GM18519 (cell line): ENCODE results near the gene UGT1A3.

ENCODE experiments used
- ATAC-seq: cut with Tn5 transposase; IDR thresholded peaks from one replicate; pipeline ENCODE4 v1.9.1; 2021; ENCODE audit warnings: mild to moderate bottlenecking, moderate library complexity; ENCODE audit not compliant: unreplicated experiment, low FRiP score

Gene UGT1A3

GRCh38 chr2:233756429-233757081 is 27.7 kb downstream of the UGT1A3 start:
- ATAC-seq = no peak

- ATAC-seq = no peak
Observed at GRCh38 chr2:233758141-233758540, 29.3 kb downstream of the UGT1A3 start.

- ATAC-seq = no peak
Observed at GRCh38 chr2:233758849-233759248, 30.0 kb downstream of the UGT1A3 start.

- ATAC-seq = no peak
Observed at GRCh38 chr2:233760043-233760442, 31.2 kb downstream of the UGT1A3 start, which contains the start of gene UGT1A1. UGT1A1 (plus strand) TSS chr2:233760270; CDS start chr2:233760288, 18 bp downstream.

GRCh38 chr2:233761040-233761769 is 32.4 kb downstream of the UGT1A3 start:
- ATAC-seq = no peak

DNA sequence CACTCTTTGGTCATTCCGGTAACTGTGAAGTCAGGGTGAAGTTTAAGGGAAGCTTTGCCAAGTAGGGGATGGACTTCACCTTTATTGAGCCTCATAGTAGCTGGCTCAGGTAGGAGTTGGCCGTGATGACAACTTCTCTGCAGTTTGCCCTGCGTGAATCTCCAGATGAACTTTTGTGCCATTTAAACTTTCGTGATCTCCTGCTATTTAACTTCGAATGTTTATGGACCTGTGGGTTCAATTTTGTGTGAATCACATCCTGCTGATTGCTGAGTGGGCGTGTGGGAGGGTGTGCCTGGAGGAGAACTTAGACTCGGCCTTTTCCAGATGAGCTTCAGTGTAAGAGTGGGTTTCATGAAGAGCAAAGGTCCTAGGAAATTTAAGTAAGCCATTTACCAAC is 35.4 kb downstream of the UGT1A3 start:
- no peak for ATAC-seq

DNA sequence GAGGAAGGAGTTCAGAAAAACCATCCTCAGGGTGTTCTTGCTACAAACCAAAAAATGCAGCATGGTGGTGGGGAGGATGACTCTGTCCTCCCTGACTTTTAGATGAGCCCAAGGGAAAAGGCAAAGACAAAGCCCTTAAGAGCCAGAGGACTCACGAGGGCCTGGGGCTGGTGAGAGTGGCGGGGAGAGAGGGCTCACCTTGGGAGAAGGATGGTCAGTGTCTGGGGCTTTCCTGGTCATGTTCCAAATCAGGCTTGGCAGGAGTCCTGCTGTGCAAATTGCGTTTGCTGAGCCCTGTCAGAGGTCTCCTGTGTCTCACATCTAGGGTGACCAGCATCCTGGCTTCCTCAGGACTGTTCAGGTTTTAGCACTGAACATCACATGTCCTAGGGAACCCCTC is 35.9 kb downstream of the UGT1A3 start:
- no peak for ATAC-seq

GRCh38 chr2:233766416-233766815 is 37.6 kb downstream of the UGT1A3 start:
- no peak for ATAC-seq

DNA sequence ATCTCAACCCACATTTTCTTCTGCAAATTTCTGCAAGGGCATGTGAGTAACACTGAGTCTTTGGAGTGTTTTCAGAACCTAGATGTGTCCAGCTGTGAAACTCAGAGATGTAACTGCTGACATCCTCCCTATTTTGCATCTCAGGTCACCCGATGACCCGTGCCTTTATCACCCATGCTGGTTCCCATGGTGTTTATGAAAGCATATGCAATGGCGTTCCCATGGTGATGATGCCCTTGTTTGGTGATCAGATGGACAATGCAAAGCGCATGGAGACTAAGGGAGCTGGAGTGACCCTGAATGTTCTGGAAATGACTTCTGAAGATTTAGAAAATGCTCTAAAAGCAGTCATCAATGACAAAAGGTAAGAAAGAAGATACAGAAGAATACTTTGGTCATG is 39.2 kb downstream of the UGT1A3 start:
- ATAC-seq = no peak

DNA sequence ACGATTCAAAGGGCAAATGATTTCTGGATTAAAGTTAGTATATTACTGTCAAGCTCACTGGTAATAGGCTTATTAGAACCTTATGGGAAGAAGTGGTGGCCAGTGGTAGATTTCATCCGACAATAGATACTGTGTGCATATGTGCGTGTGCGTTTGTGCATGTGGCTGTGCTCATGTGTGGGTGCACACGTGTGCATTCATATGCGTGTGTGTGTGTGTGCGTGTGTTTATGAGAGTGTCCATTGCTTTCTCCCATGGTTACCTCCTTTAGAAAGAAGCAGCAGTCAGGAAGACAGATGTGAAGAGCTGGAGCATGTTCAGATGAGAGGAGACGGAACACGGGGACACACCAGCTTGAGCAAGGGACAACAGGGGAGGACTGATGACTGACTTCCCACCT is 40.4 kb downstream of the UGT1A3 start:
- ATAC-seq = no peak

DNA sequence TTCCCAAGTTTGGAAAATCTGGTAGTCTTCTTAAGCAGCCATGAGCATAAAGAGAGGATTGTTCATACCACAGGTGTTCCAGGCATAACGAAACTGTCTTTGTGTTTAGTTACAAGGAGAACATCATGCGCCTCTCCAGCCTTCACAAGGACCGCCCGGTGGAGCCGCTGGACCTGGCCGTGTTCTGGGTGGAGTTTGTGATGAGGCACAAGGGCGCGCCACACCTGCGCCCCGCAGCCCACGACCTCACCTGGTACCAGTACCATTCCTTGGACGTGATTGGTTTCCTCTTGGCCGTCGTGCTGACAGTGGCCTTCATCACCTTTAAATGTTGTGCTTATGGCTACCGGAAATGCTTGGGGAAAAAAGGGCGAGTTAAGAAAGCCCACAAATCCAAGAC is 43.3 kb downstream of the UGT1A3 start:
- ATAC-seq = no peak

- no peak for ATAC-seq
Observed at GRCh38 chr2:233772583-233772982, 43.7 kb downstream of the UGT1A3 start.

DNA sequence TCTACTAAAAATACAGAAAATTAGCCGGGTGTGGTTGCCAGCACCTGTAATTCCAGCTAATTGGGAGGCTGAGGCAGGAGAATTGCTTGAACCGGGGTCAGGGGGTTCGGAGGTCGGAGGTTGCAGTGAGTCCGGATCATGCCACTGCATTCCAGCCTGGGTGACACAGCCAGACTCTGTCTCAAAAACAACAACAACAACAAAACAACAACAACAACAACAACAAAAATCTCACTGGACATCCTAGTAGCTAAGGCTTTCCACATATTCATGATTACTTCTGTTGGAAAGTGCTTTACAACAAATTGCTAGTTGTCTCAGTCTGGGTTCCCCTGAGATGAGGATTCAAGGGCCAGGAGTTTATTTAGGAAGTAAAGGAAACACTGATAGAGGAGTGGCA is 45.0 kb downstream of the UGT1A3 start:
- ATAC-seq = no peak

GRCh38 chr2:233775414-233775813 is 46.6 kb downstream of the UGT1A3 start:
- no peak for ATAC-seq

GRCh38 chr2:233778030-233778429 is 49.2 kb downstream of the UGT1A3 start, which contains the start of gene MROH2A:
MROH2A (plus strand) TSS chr2:233778330; CDS start chr2:233779359, 1,029 bp downstream.
- no peak for ATAC-seq

- no peak for ATAC-seq
Observed at GRCh38 chr2:233779722-233780121, 50.9 kb downstream of the UGT1A3 start.

DNA sequence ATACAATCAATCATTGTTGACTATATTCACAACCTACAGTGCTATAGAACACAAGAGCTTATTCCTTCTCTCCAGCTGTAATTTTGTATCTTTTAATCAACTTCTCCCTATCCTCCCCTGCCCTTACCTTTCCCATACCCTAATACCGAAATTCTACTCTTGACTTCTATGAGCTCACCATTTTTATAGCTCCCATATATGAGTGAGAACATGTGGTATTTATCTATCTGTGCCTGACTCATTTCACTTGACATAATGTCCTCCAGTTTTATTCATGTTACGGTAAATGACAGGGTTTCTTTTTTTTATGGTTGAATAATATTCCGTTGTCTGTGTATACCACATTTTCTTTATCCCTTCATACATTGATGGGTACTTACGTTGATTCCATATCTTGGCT is 51.9 kb downstream of the UGT1A3 start:
- ATAC-seq = no peak

GRCh38 chr2:233789554-233789953 is 60.7 kb downstream of the UGT1A3 start:
- ATAC-seq = no peak

DNA sequence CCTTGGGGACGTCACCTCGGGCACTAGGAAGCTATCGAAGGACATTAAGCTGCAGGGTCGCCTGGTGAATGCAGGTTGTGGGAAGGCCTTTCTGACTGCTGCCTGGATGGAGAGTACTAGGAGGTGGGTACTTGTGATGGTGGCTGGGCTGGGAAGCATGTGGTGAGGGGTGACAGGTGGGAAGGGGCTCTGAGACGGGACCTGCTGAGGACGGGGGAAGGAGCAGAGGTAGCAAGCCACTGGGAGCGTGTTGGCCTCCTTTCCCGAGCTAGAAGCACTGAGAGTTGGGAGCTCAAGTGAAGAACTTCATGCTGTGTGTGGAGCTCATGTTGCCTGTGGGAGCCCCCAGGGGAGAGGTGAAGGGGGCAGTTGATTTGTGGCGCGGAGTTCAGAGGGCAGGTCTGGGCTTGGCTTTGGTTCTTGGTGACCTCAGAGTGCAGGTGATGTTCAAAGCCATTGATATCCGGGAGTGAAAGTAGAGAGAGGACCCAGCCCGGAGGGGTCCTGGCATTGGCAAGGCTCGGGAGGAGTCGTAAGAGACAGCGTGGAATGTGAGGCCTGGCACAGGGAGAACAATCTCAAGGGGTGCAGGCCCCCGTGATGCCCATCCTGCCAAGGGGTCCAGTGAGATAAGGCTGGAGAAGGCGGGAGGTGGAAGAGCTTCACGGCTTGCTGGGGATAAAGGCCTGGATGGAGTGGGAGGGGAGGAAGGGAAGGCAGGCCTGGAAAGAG is 62.5 kb downstream of the UGT1A3 start:
- ATAC-seq = no peak

GRCh38 chr2:233791883-233792329 is 63.1 kb downstream of the UGT1A3 start:
- ATAC-seq = no peak

DNA sequence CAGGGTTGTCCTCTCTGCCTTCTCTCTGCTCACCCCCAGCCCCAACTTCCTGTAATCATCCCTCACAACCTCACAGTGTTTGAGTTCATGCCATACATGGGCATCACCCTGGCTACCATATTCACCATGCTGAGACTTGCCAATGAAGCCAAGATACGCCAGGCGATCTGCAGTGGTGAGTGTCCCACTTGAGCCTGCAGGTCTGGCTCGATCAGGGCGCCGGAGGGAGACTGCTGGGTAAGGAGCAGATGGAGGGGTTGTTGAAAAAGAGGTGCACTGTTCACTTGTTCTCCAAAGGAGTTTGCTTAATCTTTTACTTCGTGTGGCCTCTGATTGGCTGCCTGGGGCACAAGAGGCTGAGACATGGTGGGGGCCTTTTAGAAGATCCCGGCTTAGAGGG is 63.9 kb downstream of the UGT1A3 start:
- no peak for ATAC-seq
